Endothelial cell of umbilical vein (primary cell): ENCODE measurements around the gene MYO1B. TPM values are rescaled to one million over a fixed set of nuclear protein-coding genes. Genes with fewer than 3 reads are reported as not detected.

Source experiments
- BruUV-seq: library from RNA; stranded (reverse); fragments of 400-500 nt; replicated peaks from 2 replicates; lab custom pipeline; 2021; lab: Mats Ljungman, UMichigan
- CTCF ChIA-PET: fragments of 300-600, 350-600 bp; sonication (Branson Sonifier 250); formaldehyde crosslinking; loops from one replicate; lab custom pipeline; 2021; ENCODE audit warnings: antibody characterized with exemption, inconsistent platforms; lab: Charles Lee
- POLR2A ChIA-PET: fragments of 300-600, 350-600 bp; sonication (Branson Sonifier 250); formaldehyde crosslinking; loops from one replicate; lab custom pipeline; 2021; ENCODE audit warnings: antibody characterized with exemption, inconsistent platforms; lab: Charles Lee
- DNase-seq: peaks from one replicate; pipeline ENCODE4 v3.0.0-alpha.2; 2011; ENCODE audit warnings: low read depth, low spot score
- FAIRE-seq: peaks from 2 replicates; lab custom pipeline; 2011; peaks lifted over from hg19 to GRCh38; lab: Jason Lieb, UNC
- H2AFZ ChIP-seq: 2 replicates; pipeline ENCODE4 v1.6.0; 2012; ENCODE audit warnings: low read depth, low read length, control low read depth, inconsistent platforms
- H3K27ac ChIP-seq: 2 replicates; pipeline ENCODE4 v1.5.1; 2011; ENCODE audit warnings: low read depth, mild to moderate bottlenecking, control low read depth, low read length, moderate library complexity; ENCODE audit not compliant: insufficient read depth
- H3K27me3 ChIP-seq, 2 experiments: 2 replicates each; pipeline versions ENCODE4 v1.6.0 to v1.6.1; 2011; ENCODE audit warnings: low read length in 2 of 2, mixed read lengths in 1 of 2; ENCODE audit not compliant: control insufficient read depth in 2 of 2, insufficient read depth in 2 of 2
- H3K36me3 ChIP-seq, 2 experiments: 2 replicates in 1 of 2; 3 replicates in 1 of 2; pipeline ENCODE4 v1.5.1; 2011; ENCODE audit warnings: low read length in 2 of 2, mild to moderate bottlenecking in 1 of 2, moderate library complexity in 1 of 2; ENCODE audit not compliant: control insufficient read depth in 2 of 2, insufficient read depth in 2 of 2; ENCODE audit errors: extremely low read depth in 1 of 2
- H3K4me1 ChIP-seq: 3 replicates; pipeline ENCODE4 v1.5.1; 2011; ENCODE audit warnings: mild to moderate bottlenecking, low read length; ENCODE audit not compliant: control insufficient read depth, insufficient read depth; ENCODE audit errors: extremely low read depth
- H3K4me2 ChIP-seq: 2 replicates; pipeline ENCODE4 v1.6.1; 2011; ENCODE audit warnings: low read length, control low read depth, mixed read lengths; ENCODE audit not compliant: insufficient read depth
- H3K4me3 ChIP-seq, 3 experiments: fragments of 200-600 bp in 1 of 3; sonication (generic), shearing (Covaris generic) in 1 of 3; replicated peaks in 1 of 3; 2 replicates each; pipeline ENCODE4 v1.5.1; 2011 to 2016; ENCODE audit warnings: control low read depth in 3 of 3, low read length in 3 of 3, mild to moderate bottlenecking in 2 of 3, inconsistent platforms in 1 of 3, low read depth in 1 of 3, moderate library complexity in 1 of 3; ENCODE audit not compliant: insufficient read depth in 1 of 3
- H3K79me2 ChIP-seq: 2 replicates; pipeline ENCODE4 v1.6.0; 2012; ENCODE audit warnings: low read length, inconsistent platforms; ENCODE audit not compliant: control insufficient read depth, insufficient read depth
- H3K9ac ChIP-seq: replicated peaks from 2 replicates; pipeline ENCODE3; 2011; ENCODE audit warnings: low read length, control low read depth; ENCODE audit not compliant: insufficient read depth; ENCODE audit errors: extremely low read depth
- H3K9me1 ChIP-seq: replicated peaks from 3 replicates; pipeline ENCODE4 v1.6.0; 2011; ENCODE audit warnings: mild to moderate bottlenecking, low read length; ENCODE audit not compliant: control insufficient read depth, insufficient read depth; ENCODE audit errors: extremely low read depth
- H3K9me3 ChIP-seq: replicated peaks from 2 replicates; pipeline ENCODE4 v1.5.1; 2012; ENCODE audit warnings: low read length, inconsistent platforms; ENCODE audit not compliant: control insufficient read depth, insufficient read depth
- H4K20me1 ChIP-seq: replicated peaks from 2 replicates; pipeline ENCODE3; 2011; ENCODE audit warnings: mild to moderate bottlenecking, low read length; ENCODE audit not compliant: control insufficient read depth, insufficient read depth; ENCODE audit errors: extremely low read depth
- EZH2 ChIP-seq: IDR thresholded peaks from 2 replicates; pipeline ENCODE4 v1.6.1; 2012; ENCODE audit warnings: borderline replicate concordance, low read depth, mild to moderate bottlenecking, moderate library complexity, low read length, inconsistent platforms; ENCODE audit not compliant: severe bottlenecking
- FOS ChIP-seq: IDR thresholded peaks from 2 replicates; pipeline ENCODE4 v1.6.1; 2011; ENCODE audit warnings: mild to moderate bottlenecking, low read length, moderate library complexity, borderline replicate concordance; ENCODE audit not compliant: insufficient read depth
- GATA2 ChIP-seq: IDR thresholded peaks from 2 replicates; pipeline ENCODE4 v1.7.0; 2011; ENCODE audit warnings: low read depth, mild to moderate bottlenecking, moderate library complexity, mixed read lengths, low read length; ENCODE audit not compliant: insufficient read length, insufficient read depth
- JUN ChIP-seq: IDR thresholded peaks from 2 replicates; pipeline ENCODE4 v1.6.1; 2011; ENCODE audit warnings: borderline replicate concordance, low read depth; ENCODE audit not compliant: insufficient read length, insufficient read depth
- MYC ChIP-seq: IDR thresholded peaks from one replicate; pipeline ENCODE4 v1.6.1; 2011; ENCODE audit warnings: mild to moderate bottlenecking, low read depth, low read length
- POLR2A ChIP-seq: IDR thresholded peaks from 2 replicates; pipeline ENCODE4 v1.6.1; 2012; ENCODE audit warnings: low read depth, mild to moderate bottlenecking, control low read depth, low read length
- POLR2AphosphoS5 ChIP-seq: IDR thresholded peaks from 2 replicates; pipeline ENCODE4 v1.6.1; 2012; ENCODE audit warnings: low read depth, mild to moderate bottlenecking, control low read depth, low read length, moderate library complexity; ENCODE audit not compliant: insufficient read depth
- dilution Hi-C: fragments of 300-500 bp; cut with MboI; formaldehyde crosslinking; loops from one replicate; pipeline ENCODE4 v1.15.0; 2019; ENCODE audit warnings: low sequenced_read_pairs; ENCODE audit not compliant: extremely low pct_ligation_motif_present
- intact Hi-C: fragments of 100-400 bp; cut with micrococcal nuclease; formaldehyde crosslinking; loops from one replicate; pipeline ENCODE4 v1.10.0; 2022
- polyA plus RNA-seq, 4 experiments: library from polyadenylated mRNA; depleted of rRNA in 3 of 4; stranded (reverse) in 3 of 4; unstranded in 1 of 4; fragments of >200 nt; gene quantifications; 2 replicates each; pipeline versions ENCODE4 v1.2.1 to v1.2.3, GENCODE V29; 2011 to 2012; ENCODE audit warnings: missing spikeins in 1 of 4
- total RNA-seq: library from RNA; stranded (reverse); gene quantifications from 2 replicates; pipeline ENCODE4 v1.2.3, GENCODE V29; 2021
- TF ChIP-seq, protein P1 (sequence below): IDR thresholded peaks from 2 replicates; pipeline ENCODE4 v1.6.1; 2011; ENCODE audit not compliant: insufficient read depth, insufficient read length
- TF ChIP-seq, protein P2 (sequence below), 2 donors: IDR thresholded peaks; 1 replicate in 1 of 2; 2 replicates in 1 of 2; pipeline ENCODE4 v1.5.1; 2011; ENCODE audit warnings: low read length in 2 of 2, mild to moderate bottlenecking in 2 of 2, moderate library complexity in 2 of 2, control low read depth in 1 of 2, inconsistent platforms in 1 of 2, low read depth in 1 of 2; ENCODE audit not compliant: insufficient read depth in 1 of 2; ENCODE audit errors: extremely low read depth in 1 of 2

MYO1B gene
- total and polyA plus RNA-seq, 2 donors (not counting 3 experiments of a cell fraction or from before 2014, with no cell fraction given) = 8.7 to 51.1 TPM

DNA sequence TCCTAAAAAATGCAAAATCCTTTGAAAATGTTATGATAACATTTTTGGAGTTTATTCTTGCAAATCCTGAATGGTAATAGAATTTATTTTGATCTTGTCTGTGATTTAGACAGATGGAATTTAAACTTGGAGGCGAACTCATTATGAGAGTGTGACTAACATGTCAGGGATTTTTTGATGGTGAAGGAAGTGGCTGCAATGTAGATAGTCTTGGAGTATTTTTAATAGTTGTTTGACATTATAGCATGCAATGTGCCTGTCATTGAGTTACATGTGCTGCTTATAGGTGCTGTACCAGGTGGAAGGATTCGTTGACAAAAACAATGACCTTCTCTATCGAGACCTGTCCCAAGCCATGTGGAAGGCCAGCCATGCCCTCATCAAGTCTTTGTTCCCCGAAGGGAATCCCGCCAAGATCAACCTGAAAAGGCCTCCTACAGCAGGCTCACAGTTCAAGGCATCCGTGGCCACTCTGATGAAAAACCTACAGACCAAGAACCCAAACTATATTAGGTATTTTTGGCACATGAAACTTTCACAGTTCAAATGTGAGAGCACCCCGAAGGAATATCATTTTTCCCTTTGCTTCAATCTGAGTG, 141.8 kb downstream of the MYO1B start:
- H3K4me2 ChIP-seq = peak overlapping the region; percentile 63
- peak overlapping the region; percentile 77 for H3K27ac ChIP-seq
- H3K4me1 ChIP-seq = peaks cover 50% of the 10 kb centered on the region
- no peak overlapping the region for H3K9ac ChIP-seq
- dilution Hi-C loops = no loop called here
- intact Hi-C loops = loop anchor here (10.0 kb wide), 1 partner anchor 352 kb away; no protein-coding TSS in a partner anchor
- DNase-seq (peak; percentile 53), FAIRE-seq (peak; percentile 64)
- ChIA-PET CTCF (interaction anchor here (1.2 to 1.4 kb wide), 3 partner anchors 8 to 169 kb away, joined by 3 to 6 read pairs (median 4); partner anchors contain the start of gene MYO1B), POLR2A (no interaction called here)
- no peaks in the 10 kb centered on the region for H3K9me1 ChIP-seq
- no TSS peak for BruUV-seq
- no peaks in the 10 kb centered on the region for H3K9me3 ChIP-seq
- no peak overlapping the region for H2AFZ ChIP-seq
- H3K27me3 ChIP-seq = no peaks in the 10 kb centered on the region
- H3K79me2 ChIP-seq = no peaks in the 10 kb centered on the region
- TF ChIP-seq MYC (no peak), GATA2 (no peak), EZH2 (no peak), POLR2AphosphoS5 (peak; percentile 32), POLR2A (no peak), JUN (peak; percentile 46), FOS (peak; percentile 63)
- TF ChIP-seq, protein P1, sequence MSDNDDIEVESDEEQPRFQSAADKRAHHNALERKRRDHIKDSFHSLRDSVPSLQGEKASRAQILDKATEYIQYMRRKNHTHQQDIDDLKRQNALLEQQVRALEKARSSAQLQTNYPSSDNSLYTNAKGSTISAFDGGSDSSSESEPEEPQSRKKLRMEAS = peak; percentile 18
- TF ChIP-seq, protein P2, sequence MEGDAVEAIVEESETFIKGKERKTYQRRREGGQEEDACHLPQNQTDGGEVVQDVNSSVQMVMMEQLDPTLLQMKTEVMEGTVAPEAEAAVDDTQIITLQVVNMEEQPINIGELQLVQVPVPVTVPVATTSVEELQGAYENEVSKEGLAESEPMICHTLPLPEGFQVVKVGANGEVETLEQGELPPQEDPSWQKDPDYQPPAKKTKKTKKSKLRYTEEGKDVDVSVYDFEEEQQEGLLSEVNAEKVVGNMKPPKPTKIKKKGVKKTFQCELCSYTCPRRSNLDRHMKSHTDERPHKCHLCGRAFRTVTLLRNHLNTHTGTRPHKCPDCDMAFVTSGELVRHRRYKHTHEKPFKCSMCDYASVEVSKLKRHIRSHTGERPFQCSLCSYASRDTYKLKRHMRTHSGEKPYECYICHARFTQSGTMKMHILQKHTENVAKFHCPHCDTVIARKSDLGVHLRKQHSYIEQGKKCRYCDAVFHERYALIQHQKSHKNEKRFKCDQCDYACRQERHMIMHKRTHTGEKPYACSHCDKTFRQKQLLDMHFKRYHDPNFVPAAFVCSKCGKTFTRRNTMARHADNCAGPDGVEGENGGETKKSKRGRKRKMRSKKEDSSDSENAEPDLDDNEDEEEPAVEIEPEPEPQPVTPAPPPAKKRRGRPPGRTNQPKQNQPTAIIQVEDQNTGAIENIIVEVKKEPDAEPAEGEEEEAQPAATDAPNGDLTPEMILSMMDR (IDR thresholded peaks at IDR 0.05; ENCODE audit: extremely low read depth in 1 of 2, insufficient read depth in 1 of 2, low read depth in 1 of 2, low read length in 2 of 2) = no peak
- H3K4me3 ChIP-seq = no peak overlapping the region
- no peaks in the 10 kb centered on the region for H4K20me1 ChIP-seq
- H3K36me3 ChIP-seq = peaks cover 0 to 3% of the 10 kb centered on the region in 2 experiments
